WTC11 (cell line): ENCODE data around the gene ECE1.
A peak's percentile ranks its signal among the peaks of the same experiment; 100 is the strongest.

Experiments used
- FOXJ3 ChIP-seq: sonication (generic); formaldehyde crosslinking; IDR thresholded peaks from 2 replicates; pipeline ENCODE4 v1.9.0; 2021; ENCODE audit warnings: missing genetic modification reagents, mild to moderate bottlenecking, borderline replicate concordance
- MXD4 ChIP-seq: fragments of 250-450 bp; sonication (Bioruptor Pico); IDR thresholded peaks from 2 replicates; pipeline ENCODE4 v1.8.0; 2021; ENCODE audit warnings: mild to moderate bottlenecking, moderate library complexity, borderline replicate concordance
- TEAD4 ChIP-seq: sonication (generic); formaldehyde crosslinking; IDR thresholded peaks from 2 replicates; pipeline ENCODE4 v1.8.0; 2022; ENCODE audit warnings: mild to moderate bottlenecking, missing genetic modification reagents
- TF ChIP-seq, protein P1 (sequence below): fragments of 200-600 bp; IDR thresholded peaks from 2 replicates; pipeline ENCODE4 v1.8.0; 2022; ENCODE audit warnings: antibody characterized with exemption
- TF ChIP-seq, protein P2 (sequence below): sonication (generic); formaldehyde crosslinking; IDR thresholded peaks from 2 replicates; pipeline ENCODE4 v1.8.0; 2022; ENCODE audit warnings: mild to moderate bottlenecking, missing genetic modification reagents
- TF ChIP-seq, protein P3 (sequence below): sonication (generic); formaldehyde crosslinking; IDR thresholded peaks from 2 replicates; pipeline ENCODE4 v1.8.1; 2023; ENCODE audit warnings: mild to moderate bottlenecking, moderate library complexity, missing genetic modification reagents
- TF ChIP-seq, protein P4 (sequence below): sonication (generic); formaldehyde crosslinking; IDR thresholded peaks from 2 replicates; pipeline ENCODE4 v1.8.1; 2023; ENCODE audit warnings: mild to moderate bottlenecking, missing genetic modification reagents, borderline replicate concordance
- TF ChIP-seq, protein P5 (sequence below): sonication (generic); formaldehyde crosslinking; IDR thresholded peaks from 2 replicates; pipeline ENCODE4 v1.8.1; 2023; ENCODE audit warnings: mild to moderate bottlenecking, missing genetic modification reagents

DNA sequence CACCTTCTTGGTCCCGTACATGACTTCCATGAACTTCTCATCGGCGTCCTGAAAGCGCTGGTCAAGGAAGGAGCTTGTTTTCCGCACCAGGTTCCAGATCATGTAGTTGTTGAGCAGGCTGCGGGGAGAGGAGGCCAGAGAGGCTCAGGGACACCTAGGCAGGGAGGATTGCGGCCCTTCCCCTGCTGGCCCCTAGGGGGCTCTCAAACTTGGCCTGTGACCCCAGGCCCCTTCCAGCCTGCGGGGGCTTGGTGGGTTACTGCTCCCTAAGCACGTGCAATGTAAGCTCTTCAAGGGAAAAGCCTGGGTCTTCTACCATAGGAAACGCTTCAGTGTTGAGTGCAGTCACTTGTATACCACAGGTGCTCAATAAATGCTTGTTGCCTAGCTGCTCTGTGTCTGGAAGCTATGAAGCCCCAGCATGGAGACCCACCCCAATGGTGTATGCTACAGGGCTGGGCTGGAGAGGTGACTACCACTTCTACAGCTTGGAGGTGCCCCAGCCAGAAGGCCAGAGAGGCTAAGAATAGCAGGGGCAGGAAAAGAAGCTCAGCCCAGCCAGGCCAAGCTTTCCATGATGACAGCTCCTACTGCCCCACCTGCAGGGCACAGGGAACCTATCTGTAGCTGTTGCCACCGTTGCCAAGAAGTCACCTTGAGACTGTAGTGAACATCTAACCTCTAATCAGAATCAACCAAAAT, 45.1 kb downstream of the ECE1 start:
- TF ChIP-seq TEAD4 (CRISPR knock-in tag) (no peak), MXD4 (no peak), FOXJ3 (CRISPR knock-in tag) (no peak)
- TF ChIP-seq, protein P1, sequence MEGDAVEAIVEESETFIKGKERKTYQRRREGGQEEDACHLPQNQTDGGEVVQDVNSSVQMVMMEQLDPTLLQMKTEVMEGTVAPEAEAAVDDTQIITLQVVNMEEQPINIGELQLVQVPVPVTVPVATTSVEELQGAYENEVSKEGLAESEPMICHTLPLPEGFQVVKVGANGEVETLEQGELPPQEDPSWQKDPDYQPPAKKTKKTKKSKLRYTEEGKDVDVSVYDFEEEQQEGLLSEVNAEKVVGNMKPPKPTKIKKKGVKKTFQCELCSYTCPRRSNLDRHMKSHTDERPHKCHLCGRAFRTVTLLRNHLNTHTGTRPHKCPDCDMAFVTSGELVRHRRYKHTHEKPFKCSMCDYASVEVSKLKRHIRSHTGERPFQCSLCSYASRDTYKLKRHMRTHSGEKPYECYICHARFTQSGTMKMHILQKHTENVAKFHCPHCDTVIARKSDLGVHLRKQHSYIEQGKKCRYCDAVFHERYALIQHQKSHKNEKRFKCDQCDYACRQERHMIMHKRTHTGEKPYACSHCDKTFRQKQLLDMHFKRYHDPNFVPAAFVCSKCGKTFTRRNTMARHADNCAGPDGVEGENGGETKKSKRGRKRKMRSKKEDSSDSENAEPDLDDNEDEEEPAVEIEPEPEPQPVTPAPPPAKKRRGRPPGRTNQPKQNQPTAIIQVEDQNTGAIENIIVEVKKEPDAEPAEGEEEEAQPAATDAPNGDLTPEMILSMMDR: peak; percentile 66
- TF ChIP-seq, protein P2, sequence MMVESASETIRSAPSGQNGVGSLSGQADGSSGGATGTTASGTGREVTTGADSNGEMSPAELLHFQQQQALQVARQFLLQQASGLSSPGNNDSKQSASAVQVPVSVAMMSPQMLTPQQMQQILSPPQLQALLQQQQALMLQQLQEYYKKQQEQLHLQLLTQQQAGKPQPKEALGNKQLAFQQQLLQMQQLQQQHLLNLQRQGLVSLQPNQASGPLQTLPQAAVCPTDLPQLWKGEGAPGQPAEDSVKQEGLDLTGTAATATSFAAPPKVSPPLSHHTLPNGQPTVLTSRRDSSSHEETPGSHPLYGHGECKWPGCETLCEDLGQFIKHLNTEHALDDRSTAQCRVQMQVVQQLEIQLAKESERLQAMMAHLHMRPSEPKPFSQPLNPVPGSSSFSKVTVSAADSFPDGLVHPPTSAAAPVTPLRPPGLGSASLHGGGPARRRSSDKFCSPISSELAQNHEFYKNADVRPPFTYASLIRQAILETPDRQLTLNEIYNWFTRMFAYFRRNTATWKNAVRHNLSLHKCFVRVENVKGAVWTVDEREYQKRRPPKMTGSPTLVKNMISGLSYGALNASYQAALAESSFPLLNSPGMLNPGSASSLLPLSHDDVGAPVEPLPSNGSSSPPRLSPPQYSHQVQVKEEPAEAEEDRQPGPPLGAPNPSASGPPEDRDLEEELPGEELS (CRISPR knock-in tag): no peak
- TF ChIP-seq, protein P3, sequence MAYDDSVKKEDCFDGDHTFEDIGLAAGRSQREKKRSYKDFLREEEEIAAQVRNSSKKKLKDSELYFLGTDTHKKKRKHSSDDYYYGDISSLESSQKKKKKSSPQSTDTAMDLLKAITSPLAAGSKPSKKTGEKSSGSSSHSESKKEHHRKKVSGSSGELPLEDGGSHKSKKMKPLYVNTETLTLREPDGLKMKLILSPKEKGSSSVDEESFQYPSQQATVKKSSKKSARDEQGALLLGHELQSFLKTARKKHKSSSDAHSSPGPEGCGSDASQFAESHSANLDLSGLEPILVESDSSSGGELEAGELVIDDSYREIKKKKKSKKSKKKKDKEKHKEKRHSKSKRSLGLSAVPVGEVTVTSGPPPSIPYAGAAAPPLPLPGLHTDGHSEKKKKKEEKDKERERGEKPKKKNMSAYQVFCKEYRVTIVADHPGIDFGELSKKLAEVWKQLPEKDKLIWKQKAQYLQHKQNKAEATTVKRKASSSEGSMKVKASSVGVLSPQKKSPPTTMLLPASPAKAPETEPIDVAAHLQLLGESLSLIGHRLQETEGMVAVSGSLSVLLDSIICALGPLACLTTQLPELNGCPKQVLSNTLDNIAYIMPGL (CRISPR knock-in tag): 0 out of 2 replicates have a peak, but pooled peaks have one; percentile 34
- TF ChIP-seq, protein P4, sequence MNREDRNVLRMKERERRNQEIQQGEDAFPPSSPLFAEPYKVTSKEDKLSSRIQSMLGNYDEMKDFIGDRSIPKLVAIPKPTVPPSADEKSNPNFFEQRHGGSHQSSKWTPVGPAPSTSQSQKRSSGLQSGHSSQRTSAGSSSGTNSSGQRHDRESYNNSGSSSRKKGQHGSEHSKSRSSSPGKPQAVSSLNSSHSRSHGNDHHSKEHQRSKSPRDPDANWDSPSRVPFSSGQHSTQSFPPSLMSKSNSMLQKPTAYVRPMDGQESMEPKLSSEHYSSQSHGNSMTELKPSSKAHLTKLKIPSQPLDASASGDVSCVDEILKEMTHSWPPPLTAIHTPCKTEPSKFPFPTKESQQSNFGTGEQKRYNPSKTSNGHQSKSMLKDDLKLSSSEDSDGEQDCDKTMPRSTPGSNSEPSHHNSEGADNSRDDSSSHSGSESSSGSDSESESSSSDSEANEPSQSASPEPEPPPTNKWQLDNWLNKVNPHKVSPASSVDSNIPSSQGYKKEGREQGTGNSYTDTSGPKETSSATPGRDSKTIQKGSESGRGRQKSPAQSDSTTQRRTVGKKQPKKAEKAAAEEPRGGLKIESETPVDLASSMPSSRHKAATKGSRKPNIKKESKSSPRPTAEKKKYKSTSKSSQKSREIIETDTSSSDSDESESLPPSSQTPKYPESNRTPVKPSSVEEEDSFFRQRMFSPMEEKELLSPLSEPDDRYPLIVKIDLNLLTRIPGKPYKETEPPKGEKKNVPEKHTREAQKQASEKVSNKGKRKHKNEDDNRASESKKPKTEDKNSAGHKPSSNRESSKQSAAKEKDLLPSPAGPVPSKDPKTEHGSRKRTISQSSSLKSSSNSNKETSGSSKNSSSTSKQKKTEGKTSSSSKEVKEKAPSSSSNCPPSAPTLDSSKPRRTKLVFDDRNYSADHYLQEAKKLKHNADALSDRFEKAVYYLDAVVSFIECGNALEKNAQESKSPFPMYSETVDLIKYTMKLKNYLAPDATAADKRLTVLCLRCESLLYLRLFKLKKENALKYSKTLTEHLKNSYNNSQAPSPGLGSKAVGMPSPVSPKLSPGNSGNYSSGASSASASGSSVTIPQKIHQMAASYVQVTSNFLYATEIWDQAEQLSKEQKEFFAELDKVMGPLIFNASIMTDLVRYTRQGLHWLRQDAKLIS: no peak
- TF ChIP-seq, protein P5, sequence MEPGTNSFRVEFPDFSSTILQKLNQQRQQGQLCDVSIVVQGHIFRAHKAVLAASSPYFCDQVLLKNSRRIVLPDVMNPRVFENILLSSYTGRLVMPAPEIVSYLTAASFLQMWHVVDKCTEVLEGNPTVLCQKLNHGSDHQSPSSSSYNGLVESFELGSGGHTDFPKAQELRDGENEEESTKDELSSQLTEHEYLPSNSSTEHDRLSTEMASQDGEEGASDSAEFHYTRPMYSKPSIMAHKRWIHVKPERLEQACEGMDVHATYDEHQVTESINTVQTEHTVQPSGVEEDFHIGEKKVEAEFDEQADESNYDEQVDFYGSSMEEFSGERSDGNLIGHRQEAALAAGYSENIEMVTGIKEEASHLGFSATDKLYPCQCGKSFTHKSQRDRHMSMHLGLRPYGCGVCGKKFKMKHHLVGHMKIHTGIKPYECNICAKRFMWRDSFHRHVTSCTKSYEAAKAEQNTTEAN (CRISPR knock-in tag): no peak
